Neural cell (in vitro differentiated cells): Measurements from ENCODE around the gene KDM4C. TPM values are rescaled to one million over a fixed set of nuclear protein-coding genes. Genes with fewer than 3 reads are reported as not detected.

ENCODE experiments used
- H2AFZ ChIP-seq: fragments of 200-600, 300-800 bp; sonication (generic), shearing (Covaris generic); 2 replicates; pipeline ENCODE4 v1.6.0; 2014; ENCODE audit warnings: low read depth, mild to moderate bottlenecking, antibody characterized with exemption, low read length, moderate library complexity
- H3F3A ChIP-seq: fragments of 200-600 bp; shearing (Covaris generic); 2 replicates; pipeline ENCODE4 v1.6.1; 2016; ENCODE audit warnings: mild to moderate bottlenecking, moderate library complexity, mixed read lengths, antibody characterized with exemption, low read length; ENCODE audit not compliant: insufficient read depth, poor library complexity, severe bottlenecking
- H3K27ac ChIP-seq: fragments of 200-600, 300-800 bp; sonication (generic), shearing (Covaris generic); 2 replicates; pipeline ENCODE4 v1.5.1; 2014; ENCODE audit warnings: mild to moderate bottlenecking, low read length, moderate library complexity
- H3K27me3 ChIP-seq: fragments of 300-800, 200-600 bp; sonication (generic), shearing (Covaris generic); 2 replicates; pipeline ENCODE4 v1.6.0; 2014; ENCODE audit warnings: mild to moderate bottlenecking, low read depth, low read length, moderate library complexity; ENCODE audit not compliant: insufficient read depth
- H3K36me3 ChIP-seq: fragments of 300-800, 200-600 bp; sonication (generic), shearing (Covaris generic); 2 replicates; pipeline ENCODE4 v1.5.1; 2014; ENCODE audit warnings: mild to moderate bottlenecking, antibody characterized with exemption, low read length, moderate library complexity; ENCODE audit not compliant: insufficient read depth
- H3K4me2 ChIP-seq: fragments of 300-800, 200-600 bp; sonication (generic), shearing (Covaris generic); 2 replicates; pipeline ENCODE4 v1.6.0; 2014; ENCODE audit warnings: mild to moderate bottlenecking, low read length
- H3K4me3 ChIP-seq: fragments of 300-800, 200-600 bp; sonication (generic), shearing (Covaris generic); 2 replicates; pipeline ENCODE4 v1.5.1; 2014; ENCODE audit warnings: mild to moderate bottlenecking, low read length, moderate library complexity
- H3K79me2 ChIP-seq: fragments of 200-600 bp; shearing (Covaris generic); replicated peaks from 2 replicates; pipeline ENCODE4 v1.6.0; 2014; ENCODE audit warnings: mild to moderate bottlenecking, low read length, moderate library complexity; ENCODE audit not compliant: insufficient read depth
- H3K9ac ChIP-seq: fragments of 300-800, 200-600 bp; sonication (generic), shearing (Covaris generic); 2 replicates; pipeline ENCODE4 v1.6.1; 2016; ENCODE audit warnings: mild to moderate bottlenecking, low read length, mixed read lengths
- H3K9me2 ChIP-seq: fragments of 200-600 bp; shearing (Covaris generic); 2 replicates; pipeline ENCODE4 v1.6.1; 2016; ENCODE audit warnings: mild to moderate bottlenecking, low read length, mixed read lengths; ENCODE audit not compliant: insufficient read depth
- H3K9me3 ChIP-seq: fragments of 200-600, 300-800 bp; sonication (generic), shearing (Covaris generic); 2 replicates; pipeline ENCODE4 v1.6.1; 2016; ENCODE audit warnings: mild to moderate bottlenecking, mixed run types, low read length, moderate library complexity, mixed read lengths
- H4K20me1 ChIP-seq: fragments of 200-600 bp; shearing (Covaris generic); 2 replicates; pipeline ENCODE4 v1.6.1; 2016; ENCODE audit warnings: mild to moderate bottlenecking, mixed run types; ENCODE audit not compliant: insufficient read depth
- EP300 ChIP-seq: fragments of 450-650 bp; conservative IDR thresholded peaks from 2 replicates; pipeline ENCODE4 v1.6.1; 2014; ENCODE audit warnings: antibody characterized with exemption, mild to moderate bottlenecking, moderate library complexity; ENCODE audit not compliant: poor library complexity, severe bottlenecking
- EZH2 ChIP-seq: fragments of 200-600, 300-800 bp; shearing (Covaris generic), sonication (generic); IDR thresholded peaks from 2 replicates; pipeline ENCODE4 v1.6.1; 2014; ENCODE audit warnings: antibody characterized with exemption, low read length, borderline replicate concordance, mild to moderate bottlenecking; ENCODE audit not compliant: insufficient read depth, poor library complexity, severe bottlenecking
- MXI1 ChIP-seq: fragments of 450-650 bp; conservative IDR thresholded peaks from 2 replicates; pipeline ENCODE4 v1.6.1; 2014; ENCODE audit warnings: antibody characterized with exemption, mild to moderate bottlenecking; ENCODE audit not compliant: poor library complexity, severe bottlenecking
- POLR2AphosphoS5 ChIP-seq: IDR thresholded peaks from 2 replicates; pipeline ENCODE4 v1.6.1; 2012
- RAD21 ChIP-seq: fragments of 450-650 bp; conservative IDR thresholded peaks from 2 replicates; pipeline ENCODE4 v1.6.1; 2014; ENCODE audit warnings: antibody characterized with exemption, mild to moderate bottlenecking, moderate library complexity
- SMC3 ChIP-seq: fragments of 450-650 bp; conservative IDR thresholded peaks from 2 replicates; pipeline ENCODE4 v1.6.1; 2014; ENCODE audit warnings: antibody characterized with exemption, mild to moderate bottlenecking, moderate library complexity; ENCODE audit not compliant: poor library complexity
- TAF1 ChIP-seq: IDR thresholded peaks from 2 replicates; pipeline ENCODE4 v1.6.1; 2012; ENCODE audit warnings: low read depth
- polyA plus RNA-seq: library from polyadenylated mRNA; depleted of rRNA; stranded (reverse); fragments of >200 nt; gene quantifications from 2 replicates; pipeline ENCODE4 v1.2.3, GENCODE V29; 2014
- TF ChIP-seq, protein P1 (sequence below): IDR thresholded peaks from 2 replicates; pipeline ENCODE4 v1.6.1; 2012; ENCODE audit warnings: borderline replicate concordance
- TF ChIP-seq, protein P2 (sequence below): fragments of 450-650 bp; IDR thresholded peaks from 2 replicates; pipeline ENCODE4 v1.5.1; 2014; ENCODE audit warnings: antibody characterized with exemption, mild to moderate bottlenecking, moderate library complexity; ENCODE audit not compliant: poor library complexity, severe bottlenecking

KDM4C gene
- polyA plus RNA-seq, 1 donor from 2014 or later = 21.1 TPM

DNA sequence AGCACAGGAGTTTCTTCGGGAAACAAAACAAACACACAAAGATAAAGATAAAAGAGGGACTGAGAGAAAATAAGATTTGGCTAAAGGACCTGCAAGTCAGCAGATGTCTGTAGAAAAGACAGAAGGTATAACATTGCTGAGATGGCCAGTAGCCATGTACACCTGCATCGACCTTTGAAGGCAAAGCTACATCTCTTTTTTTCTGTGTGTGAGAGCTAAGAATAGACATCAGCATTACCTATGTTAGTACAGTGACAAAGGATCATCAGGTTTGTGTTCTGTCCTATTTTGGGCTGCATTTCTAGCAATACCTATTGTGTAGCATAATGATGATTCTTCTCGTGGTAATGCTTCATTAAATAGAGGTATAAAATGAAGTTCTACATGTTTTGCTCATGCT, 64.9 kb downstream of the KDM4C start:
- no peaks in the 10 kb centered on the region for H3K9me2 ChIP-seq
- H3K27me3 ChIP-seq = no peaks in the 10 kb centered on the region
- H3K9ac ChIP-seq = no peak overlapping the region
- TF ChIP-seq RAD21 = no peak
- no peak for TF ChIP-seq MXI1
- TF ChIP-seq, protein P1, sequence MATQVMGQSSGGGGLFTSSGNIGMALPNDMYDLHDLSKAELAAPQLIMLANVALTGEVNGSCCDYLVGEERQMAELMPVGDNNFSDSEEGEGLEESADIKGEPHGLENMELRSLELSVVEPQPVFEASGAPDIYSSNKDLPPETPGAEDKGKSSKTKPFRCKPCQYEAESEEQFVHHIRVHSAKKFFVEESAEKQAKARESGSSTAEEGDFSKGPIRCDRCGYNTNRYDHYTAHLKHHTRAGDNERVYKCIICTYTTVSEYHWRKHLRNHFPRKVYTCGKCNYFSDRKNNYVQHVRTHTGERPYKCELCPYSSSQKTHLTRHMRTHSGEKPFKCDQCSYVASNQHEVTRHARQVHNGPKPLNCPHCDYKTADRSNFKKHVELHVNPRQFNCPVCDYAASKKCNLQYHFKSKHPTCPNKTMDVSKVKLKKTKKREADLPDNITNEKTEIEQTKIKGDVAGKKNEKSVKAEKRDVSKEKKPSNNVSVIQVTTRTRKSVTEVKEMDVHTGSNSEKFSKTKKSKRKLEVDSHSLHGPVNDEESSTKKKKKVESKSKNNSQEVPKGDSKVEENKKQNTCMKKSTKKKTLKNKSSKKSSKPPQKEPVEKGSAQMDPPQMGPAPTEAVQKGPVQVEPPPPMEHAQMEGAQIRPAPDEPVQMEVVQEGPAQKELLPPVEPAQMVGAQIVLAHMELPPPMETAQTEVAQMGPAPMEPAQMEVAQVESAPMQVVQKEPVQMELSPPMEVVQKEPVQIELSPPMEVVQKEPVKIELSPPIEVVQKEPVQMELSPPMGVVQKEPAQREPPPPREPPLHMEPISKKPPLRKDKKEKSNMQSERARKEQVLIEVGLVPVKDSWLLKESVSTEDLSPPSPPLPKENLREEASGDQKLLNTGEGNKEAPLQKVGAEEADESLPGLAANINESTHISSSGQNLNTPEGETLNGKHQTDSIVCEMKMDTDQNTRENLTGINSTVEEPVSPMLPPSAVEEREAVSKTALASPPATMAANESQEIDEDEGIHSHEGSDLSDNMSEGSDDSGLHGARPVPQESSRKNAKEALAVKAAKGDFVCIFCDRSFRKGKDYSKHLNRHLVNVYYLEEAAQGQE = no peak
- TF ChIP-seq EZH2 = no peak
- TF ChIP-seq TAF1 = no peak
- TF ChIP-seq, protein P2, sequence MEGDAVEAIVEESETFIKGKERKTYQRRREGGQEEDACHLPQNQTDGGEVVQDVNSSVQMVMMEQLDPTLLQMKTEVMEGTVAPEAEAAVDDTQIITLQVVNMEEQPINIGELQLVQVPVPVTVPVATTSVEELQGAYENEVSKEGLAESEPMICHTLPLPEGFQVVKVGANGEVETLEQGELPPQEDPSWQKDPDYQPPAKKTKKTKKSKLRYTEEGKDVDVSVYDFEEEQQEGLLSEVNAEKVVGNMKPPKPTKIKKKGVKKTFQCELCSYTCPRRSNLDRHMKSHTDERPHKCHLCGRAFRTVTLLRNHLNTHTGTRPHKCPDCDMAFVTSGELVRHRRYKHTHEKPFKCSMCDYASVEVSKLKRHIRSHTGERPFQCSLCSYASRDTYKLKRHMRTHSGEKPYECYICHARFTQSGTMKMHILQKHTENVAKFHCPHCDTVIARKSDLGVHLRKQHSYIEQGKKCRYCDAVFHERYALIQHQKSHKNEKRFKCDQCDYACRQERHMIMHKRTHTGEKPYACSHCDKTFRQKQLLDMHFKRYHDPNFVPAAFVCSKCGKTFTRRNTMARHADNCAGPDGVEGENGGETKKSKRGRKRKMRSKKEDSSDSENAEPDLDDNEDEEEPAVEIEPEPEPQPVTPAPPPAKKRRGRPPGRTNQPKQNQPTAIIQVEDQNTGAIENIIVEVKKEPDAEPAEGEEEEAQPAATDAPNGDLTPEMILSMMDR = no peak
- no peak for TF ChIP-seq POLR2AphosphoS5
- no peak for TF ChIP-seq EP300
- no peak for TF ChIP-seq SMC3
- no peak overlapping the region for H3K4me2 ChIP-seq
- H3F3A ChIP-seq = no peaks in the 10 kb centered on the region
- H3K4me3 ChIP-seq = no peak overlapping the region
- no peaks in the 10 kb centered on the region for H4K20me1 ChIP-seq
- H3K36me3 ChIP-seq = no peaks in the 10 kb centered on the region
- H3K27ac ChIP-seq = no peak overlapping the region
- no peaks in the 10 kb centered on the region for H3K9me3 ChIP-seq
- no peak overlapping the region for H2AFZ ChIP-seq
- no peaks in the 10 kb centered on the region for H3K79me2 ChIP-seq

DNA sequence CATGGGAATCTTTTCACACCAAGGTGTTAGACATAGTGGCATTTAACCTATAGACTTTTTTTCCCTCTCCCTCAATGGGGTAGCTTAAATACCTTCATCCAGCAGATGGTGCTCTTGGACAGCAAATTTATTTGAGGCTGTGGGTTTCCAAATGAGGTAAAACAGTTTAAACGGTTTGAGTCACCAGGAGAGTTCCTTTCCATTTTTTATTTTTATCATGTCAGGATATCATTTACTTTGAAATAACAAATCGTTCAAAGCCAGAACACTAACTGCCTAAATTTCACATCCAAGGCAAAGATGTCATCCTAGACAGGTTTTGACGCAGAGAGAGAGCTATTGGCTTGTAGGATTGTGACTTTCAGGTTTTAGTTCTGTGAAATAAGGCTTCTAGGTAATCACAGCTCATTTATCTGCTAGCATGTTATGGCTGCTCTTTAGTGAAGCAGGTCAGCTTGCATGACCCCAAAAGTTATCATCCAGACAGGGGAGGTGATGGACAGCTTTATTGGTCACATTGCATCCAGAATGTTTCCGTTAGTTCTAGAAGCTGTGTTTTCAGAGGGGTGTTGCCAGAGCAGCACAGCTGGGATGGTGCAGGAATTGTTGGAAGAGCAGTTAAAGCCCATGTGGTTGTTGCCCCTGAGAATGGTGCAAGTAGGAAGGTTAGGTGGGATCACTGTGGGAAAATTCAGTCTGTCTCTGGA, 69.8 kb downstream of the KDM4C start:
- Histone ChIP-seq H3K79me2 (no peaks in the 10 kb centered on the region), H3K4me3 (peak overlapping the region; percentile 8), H3F3A (no peaks in the 10 kb centered on the region), H4K20me1 (no peaks in the 10 kb centered on the region), H3K9ac (no peak overlapping the region), H3K9me2 (no peaks in the 10 kb centered on the region), H3K4me2 (no peak overlapping the region), H3K36me3 (no peaks in the 10 kb centered on the region), H3K27me3 (no peaks in the 10 kb centered on the region), H3K27ac (peak overlapping the region; percentile 34), H3K9me3 (no peaks in the 10 kb centered on the region), H2AFZ (no peak overlapping the region)
- TF ChIP-seq, protein P1 = no peak
- TF ChIP-seq, protein P2 = peak; percentile 90
- TF ChIP-seq SMC3 = peak; percentile 90
- TF ChIP-seq MXI1 = no peak
- peak; percentile 38 for TF ChIP-seq EP300
- peak; percentile 92 for TF ChIP-seq RAD21
- no peak for TF ChIP-seq POLR2AphosphoS5
- TF ChIP-seq TAF1 = no peak
- no peak for TF ChIP-seq EZH2
